Sigmoid colon (tissue), 7 donors: ENCODE data around the gene CLIP4. TPM values are rescaled to one million over a fixed set of nuclear protein-coding genes. Genes with fewer than 3 reads are reported as not detected.

ENCODE experiments used
- DNase-seq: peaks from one replicate; pipeline ENCODE4 v3.0.0-alpha.2; 2019
- H3K27ac ChIP-seq, 4 donors: fragments of 200-600 bp; sonication (generic); one replicate each; pipeline ENCODE4 v1.5.1; 2016 to 2019; ENCODE audit warnings: mild to moderate bottlenecking in 1 of 4
- H3K27me3 ChIP-seq, 3 donors: fragments of 200-600 bp; sonication (generic); one replicate each; pipeline ENCODE4 v1.5.1; 2019; ENCODE audit warnings: mild to moderate bottlenecking in 1 of 3
- H3K36me3 ChIP-seq, 4 donors: fragments of 200-600 bp; sonication (generic); one replicate each; pipeline ENCODE4 v1.5.1; 2016 to 2019
- H3K4me1 ChIP-seq, 4 donors: fragments of 200-600 bp; sonication (generic); one replicate each; pipeline ENCODE4 v1.5.1; 2017 to 2019
- H3K4me3 ChIP-seq, 4 donors: fragments of 200-600 bp; sonication (generic); one replicate each; pipeline ENCODE4 v1.5.1; 2017 to 2019; ENCODE audit warnings: mild to moderate bottlenecking in 2 of 4, moderate library complexity in 1 of 4
- H3K9me3 ChIP-seq, 4 donors: fragments of 200-600 bp in 3 of 4; sonication (generic) in 3 of 4; one replicate each; pipeline versions ENCODE4 v1.5.1 to v1.6.1; 2013 to 2019
- CTCF ChIP-seq, 4 experiments: fragments of 450-650 bp in 3 of 4; fragments of 200-600 bp in 1 of 4; IDR thresholded peaks; one replicate each; pipeline ENCODE4 v1.5.1; 2016 to 2019; ENCODE audit warnings: antibody characterized with exemption in 4 of 4, mild to moderate bottlenecking in 3 of 4, moderate library complexity in 2 of 4
- EP300 ChIP-seq, 4 donors: sonication (generic); formaldehyde crosslinking; IDR thresholded peaks; one replicate each; pipeline ENCODE4 v1.6.1; 2017; ENCODE audit warnings: antibody characterized with exemption in 4 of 4
- POLR2A ChIP-seq, 2 donors: fragments of 450-650 bp; IDR thresholded peaks; one replicate each; pipeline ENCODE4 v1.6.1; 2016; ENCODE audit warnings: antibody characterized with exemption in 2 of 2, mild to moderate bottlenecking in 2 of 2, moderate library complexity in 2 of 2
- POLR2AphosphoS5 ChIP-seq, 4 donors: sonication (generic); formaldehyde crosslinking; IDR thresholded peaks; one replicate each; pipeline ENCODE4 v1.6.1; 2017; ENCODE audit warnings: antibody characterized with exemption in 4 of 4
- WGBS, 2 donors: extraction: QIAGEN DNeasy Blood & Tissue Kit; methylation state at CpG; one replicate each; pipeline ENCODE4 v1.1.7; 2013; 5-methylcytosine and 5-hydroxymethylcytosine counted together
- intact Hi-C: fragments of 100-400 bp; cut with DNase I; formaldehyde crosslinking; loops from one replicate; pipeline ENCODE4 v1.15.1; 2023
- polyA plus RNA-seq, 3 donors: library from polyadenylated mRNA; stranded (reverse); fragments of 200-250 nt; gene quantifications; one replicate each; pipeline ENCODE4 v1.2.3, GENCODE V29; 2013
- total RNA-seq, 4 donors: library from RNA; depleted of rRNA; stranded (reverse); fragments of >200 nt; gene quantifications; one replicate each; pipeline ENCODE4 v1.1.0, GENCODE V29; 2016
- donor health status: healthy with polysubstance abuse.
- donor health status: Bipolar disorder and iron deficiency.
- donor health status: healthy.

The CLIP4 gene
- total and polyA plus RNA-seq, 7 donors, result 1.8 to 94.6 (median 68.5) TPM

GRCh38 chr2:29154610-29155009 is 39.4 kb downstream of the CLIP4 start:
- WGBS, 2 donors, result 92 to 95% methylated on average over 2 of the region's 2 CpGs
- no peak overlapping the region for H3K27ac ChIP-seq
- intact Hi-C loops, result no loop called here
- no peak for TF ChIP-seq POLR2AphosphoS5 (IDR thresholded peaks at IDR 0.05)
- no peak for TF ChIP-seq EP300 (IDR thresholded peaks at IDR 0.05)
- TF ChIP-seq POLR2A (IDR thresholded peaks at IDR 0.05), result no peak
- no peak for TF ChIP-seq CTCF (IDR thresholded peaks at IDR 0.05)
- no peak overlapping the region for H3K4me3 ChIP-seq
- DNase-seq, result no peak
- peaks cover 9 to 79% (median 19%) of the 10 kb centered on the region in 4 donors for H3K36me3 ChIP-seq
- no peaks in the 10 kb centered on the region for H3K9me3 ChIP-seq
- H3K27me3 ChIP-seq, result no peaks in the 10 kb centered on the region
- peaks cover 0 to 9% (median 0%) of the 10 kb centered on the region in 4 donors for H3K4me1 ChIP-seq

- Histone ChIP-seq H3K4me1 (peaks cover 0 to 9% (median 0%) of the 10 kb centered on the region in 4 donors), H3K9me3 (no peaks in the 10 kb centered on the region), H3K4me3 (no peak overlapping the region), H3K27ac (no peak overlapping the region), H3K27me3 (no peaks in the 10 kb centered on the region), H3K36me3 (peaks cover 9 to 88% (median 19%) of the 10 kb centered on the region in 4 donors)
- TF ChIP-seq EP300 (IDR thresholded peaks at IDR 0.05) (no peak), POLR2A (IDR thresholded peaks at IDR 0.05) (no peak), CTCF (IDR thresholded peaks at IDR 0.05) (no peak), POLR2AphosphoS5 (IDR thresholded peaks at IDR 0.05) (no peak)
- intact Hi-C loops, result no loop called here
- WGBS, 2 donors, result 47 to 48% methylated on average over 2 of the region's 2 CpGs
- DNase-seq, result no peak
Measured at GRCh38 chr2:29155578-29155977, 40.4 kb downstream of the CLIP4 start.

GRCh38 chr2:29157131-29157530 is 41.9 kb downstream of the CLIP4 start:
- Histone ChIP-seq H3K27ac (no peak overlapping the region), H3K36me3 (peaks cover 9 to 96% (median 19%) of the 10 kb centered on the region in 4 donors), H3K4me1 (peaks cover 0 to 9% (median 0%) of the 10 kb centered on the region in 4 donors), H3K4me3 (no peak overlapping the region), H3K9me3 (no peaks in the 10 kb centered on the region), H3K27me3 (no peaks in the 10 kb centered on the region)
- no peak for TF ChIP-seq EP300 (IDR thresholded peaks at IDR 0.05)
- WGBS, 2 donors, result 55 to 66% methylated on average over 4 of the region's 4 CpGs
- intact Hi-C loops, result no loop called here
- DNase-seq, result no peak

- Histone ChIP-seq H3K4me3 (no peak overlapping the region), H3K27ac (no peak overlapping the region), H3K36me3 (peaks cover 0 to 90% (median 14%) of the 10 kb centered on the region in 4 donors), H3K27me3 (no peaks in the 10 kb centered on the region), H3K4me1 (peaks cover 0 to 9% (median 0%) of the 10 kb centered on the region in 4 donors), H3K9me3 (no peaks in the 10 kb centered on the region)
- TF ChIP-seq CTCF (IDR thresholded peaks at IDR 0.05), result no peak
- TF ChIP-seq POLR2AphosphoS5 (IDR thresholded peaks at IDR 0.05), result no peak
- no peak for TF ChIP-seq POLR2A (IDR thresholded peaks at IDR 0.05)
- no peak for TF ChIP-seq EP300 (IDR thresholded peaks at IDR 0.05)
- intact Hi-C loops, result no loop called here
- 39 to 50% methylated on average over 1 of the region's 1 CpG for whole genome bisulfite sequencing, 2 donors
- DNase-seq, result no peak
Measured at GRCh38 chr2:29159125-29159524, 43.9 kb downstream of the CLIP4 start.

DNA sequence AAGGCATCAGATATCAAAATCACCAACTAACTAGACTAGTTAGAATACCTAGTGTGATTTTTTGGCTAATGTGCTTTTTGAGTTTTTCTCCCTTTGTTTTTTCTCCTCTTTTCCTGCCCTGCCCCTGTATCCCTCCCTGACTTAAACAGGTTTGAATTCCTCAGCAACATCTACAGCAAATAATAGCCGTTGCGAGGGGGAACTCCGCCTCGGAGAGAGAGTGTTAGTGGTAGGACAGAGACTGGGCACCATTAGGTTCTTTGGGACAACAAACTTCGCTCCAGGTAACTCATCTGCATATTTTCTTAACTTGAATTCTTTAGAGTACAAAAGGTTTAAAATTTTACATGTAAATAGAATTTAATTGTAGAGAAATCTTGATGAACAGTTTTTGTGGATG is 45.0 kb downstream of the CLIP4 start:
- TF ChIP-seq EP300 (IDR thresholded peaks at IDR 0.05), result no peak
- no peak for TF ChIP-seq CTCF (IDR thresholded peaks at IDR 0.05)
- TF ChIP-seq POLR2A (IDR thresholded peaks at IDR 0.05), result no peak
- TF ChIP-seq POLR2AphosphoS5 (IDR thresholded peaks at IDR 0.05), result no peak
- Histone ChIP-seq H3K27me3 (no peaks in the 10 kb centered on the region), H3K4me3 (no peak overlapping the region), H3K27ac (no peak overlapping the region), H3K9me3 (no peaks in the 10 kb centered on the region), H3K36me3 (peaks cover 0 to 85% (median 5%) of the 10 kb centered on the region in 4 donors), H3K4me1 (peaks cover 0 to 9% (median 0%) of the 10 kb centered on the region in 4 donors)
- intact Hi-C loops, result no loop called here
- no peak for DNase-seq
- WGBS, 2 donors, result 79 to 93% methylated on average over 5 of the region's 5 CpGs
